GM19438 (cell line): Measurements from ENCODE around the gene RASA3.
"Not testable (repeated sequence)": the region's sequence is repeated elsewhere in the genome, so short reads cannot be mapped to it uniquely, and the experiment has no call there.

Experiments
- ATAC-seq: cut with Tn5 transposase; IDR thresholded peaks from one replicate; pipeline ENCODE4 v1.9.1; 2021; ENCODE audit warnings: low read depth; ENCODE audit not compliant: unreplicated experiment

The RASA3 gene

DNA sequence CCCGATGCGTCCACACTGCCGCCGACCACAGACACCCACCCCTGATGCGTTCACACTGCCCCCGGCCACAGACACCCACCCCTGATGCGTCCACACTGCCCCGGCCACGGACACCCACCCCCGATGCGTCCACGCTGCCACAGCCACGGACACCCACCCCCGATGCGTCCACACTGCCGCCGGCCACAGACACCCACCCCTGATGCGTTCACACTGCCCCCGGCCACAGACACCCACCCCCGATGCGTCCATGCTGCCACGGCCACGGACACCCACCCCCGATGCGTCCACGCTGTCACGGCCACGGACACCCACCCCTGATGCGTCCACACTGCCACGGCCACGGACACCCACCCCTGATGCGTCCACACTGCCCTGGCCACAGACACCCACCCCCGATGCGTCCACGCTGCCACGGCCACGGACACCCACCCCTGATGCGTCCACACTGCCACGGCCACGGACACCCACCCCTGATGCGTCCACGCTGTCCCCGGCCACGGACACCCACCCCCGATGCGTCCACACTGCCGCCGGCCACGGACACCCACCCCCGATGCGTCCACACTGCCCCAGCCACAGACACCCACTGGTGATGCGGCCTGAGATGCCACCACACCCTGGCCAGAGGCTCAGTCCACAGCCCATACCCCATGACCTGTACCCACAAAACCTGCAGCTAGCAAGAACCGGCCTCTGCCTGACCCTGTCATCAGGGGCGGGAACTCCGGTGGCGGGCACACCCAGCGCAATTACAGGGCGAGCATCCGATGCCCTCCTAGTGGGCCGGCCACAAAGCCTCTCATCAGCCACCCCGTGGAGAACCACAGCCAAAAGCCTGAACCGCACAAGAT lies 28.4 kb downstream of the RASA3 start:
- no peak for ATAC-seq

DNA sequence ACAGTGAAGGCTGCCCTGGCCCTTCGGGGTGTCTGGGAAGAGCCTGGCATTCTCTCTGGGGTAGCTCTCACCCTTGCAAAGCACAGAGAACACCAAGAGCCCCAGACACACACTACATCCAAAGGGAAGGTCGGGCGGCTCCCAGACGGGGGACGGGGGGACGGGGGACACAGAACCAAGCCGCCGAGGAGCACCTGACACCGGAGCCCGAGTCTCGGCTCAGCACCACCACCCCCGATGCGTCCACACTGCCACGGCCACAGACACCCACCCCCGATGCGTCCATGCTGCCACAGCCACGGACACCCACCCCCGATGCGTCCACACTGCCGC lies 29.2 kb downstream of the RASA3 start:
- ATAC-seq = not testable (repeated sequence)

DNA sequence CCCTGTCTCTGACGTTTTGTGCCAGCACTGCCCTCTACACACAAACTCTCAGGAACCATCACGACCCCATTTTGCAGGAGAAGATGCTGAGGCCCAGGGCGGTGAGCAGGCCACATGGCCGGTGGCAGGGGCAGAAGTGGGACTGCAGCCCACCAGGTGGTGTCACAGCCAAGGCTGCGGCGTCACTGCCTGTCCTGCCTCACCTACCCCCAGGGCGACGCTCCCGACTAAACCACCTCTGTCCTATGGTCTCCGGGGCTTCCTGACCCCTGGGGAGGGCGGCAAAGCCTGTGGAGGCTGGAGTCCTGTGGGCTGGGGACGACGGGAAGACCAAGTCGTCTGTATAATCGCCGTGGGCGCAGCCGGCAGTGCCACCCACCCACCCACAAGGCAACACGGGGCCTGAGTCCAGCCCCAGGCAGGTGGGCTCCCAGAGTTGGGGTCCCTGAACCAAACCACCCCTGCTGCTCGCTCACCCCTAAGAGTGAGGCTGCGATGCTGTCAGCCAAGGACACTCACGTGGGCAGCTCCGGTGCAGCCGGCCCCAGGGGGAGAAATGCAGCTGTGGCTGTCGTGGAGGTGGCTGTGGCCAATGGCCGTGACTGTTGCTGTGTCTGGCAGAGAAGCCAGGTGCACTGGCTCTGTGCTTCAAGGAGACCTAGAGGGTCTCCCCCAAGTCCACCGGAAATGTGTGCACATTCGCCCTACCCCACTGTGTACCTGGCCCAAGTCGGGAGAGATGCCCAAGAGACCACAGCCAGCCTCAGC lies 29.7 kb downstream of the RASA3 start:
- no peak for ATAC-seq

DNA sequence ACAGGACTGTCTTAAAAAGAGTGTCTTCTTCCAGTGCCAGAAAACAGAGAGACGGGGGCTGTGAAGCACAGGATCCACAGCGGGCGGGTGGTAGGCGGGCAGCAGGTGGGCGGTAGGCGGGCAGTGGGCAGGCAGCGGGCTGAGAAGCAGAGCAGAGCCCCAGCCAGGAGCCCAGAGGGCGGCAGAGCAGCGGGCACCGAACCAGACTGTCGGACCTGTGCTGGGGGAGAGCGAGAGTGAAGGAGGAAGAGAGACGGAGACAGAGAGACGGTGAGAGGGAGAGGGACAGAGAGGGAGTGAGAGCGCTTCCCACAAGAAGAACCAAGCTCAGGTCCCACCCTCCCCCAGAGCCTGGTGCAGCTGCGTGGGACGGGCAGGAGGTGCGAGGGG lies 30.3 kb downstream of the RASA3 start:
- ATAC-seq = no peak

DNA sequence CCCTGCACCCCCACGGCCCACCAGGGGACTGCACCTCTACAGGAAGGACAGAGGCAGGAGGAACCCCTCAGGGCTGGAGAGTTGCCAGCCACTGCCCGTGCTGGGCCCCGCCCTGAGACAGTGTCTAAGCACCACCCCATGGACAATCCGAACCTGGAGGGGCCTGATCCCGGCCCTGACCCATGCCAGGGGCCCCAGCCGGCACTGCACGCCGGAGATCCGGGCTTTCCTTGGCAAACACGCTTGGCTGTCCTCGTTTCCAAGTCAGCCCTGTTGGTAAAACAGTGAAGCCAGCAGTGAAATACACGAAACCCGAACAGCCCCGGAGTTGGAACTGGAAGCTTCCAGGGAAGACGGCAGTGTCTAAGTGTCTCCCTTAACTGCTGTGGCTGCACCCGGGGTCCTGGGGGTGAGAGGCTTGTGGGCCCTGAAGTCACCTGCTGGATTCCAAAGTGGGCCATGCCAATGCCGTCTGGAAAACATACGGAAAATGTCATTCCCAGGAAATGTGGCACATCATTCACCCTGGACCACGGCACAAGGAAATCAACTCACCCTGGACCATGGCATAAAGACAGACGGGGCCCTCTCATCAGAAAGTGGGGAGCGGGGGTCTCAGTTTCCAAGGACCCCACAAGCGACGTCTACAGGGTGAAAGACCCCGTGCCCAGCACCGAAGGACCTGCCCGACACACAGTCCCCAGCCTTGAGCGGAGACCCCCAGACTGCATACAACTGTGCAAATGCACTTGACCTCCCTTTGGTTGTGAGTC lies 30.9 kb downstream of the RASA3 start:
- no peak for ATAC-seq

DNA sequence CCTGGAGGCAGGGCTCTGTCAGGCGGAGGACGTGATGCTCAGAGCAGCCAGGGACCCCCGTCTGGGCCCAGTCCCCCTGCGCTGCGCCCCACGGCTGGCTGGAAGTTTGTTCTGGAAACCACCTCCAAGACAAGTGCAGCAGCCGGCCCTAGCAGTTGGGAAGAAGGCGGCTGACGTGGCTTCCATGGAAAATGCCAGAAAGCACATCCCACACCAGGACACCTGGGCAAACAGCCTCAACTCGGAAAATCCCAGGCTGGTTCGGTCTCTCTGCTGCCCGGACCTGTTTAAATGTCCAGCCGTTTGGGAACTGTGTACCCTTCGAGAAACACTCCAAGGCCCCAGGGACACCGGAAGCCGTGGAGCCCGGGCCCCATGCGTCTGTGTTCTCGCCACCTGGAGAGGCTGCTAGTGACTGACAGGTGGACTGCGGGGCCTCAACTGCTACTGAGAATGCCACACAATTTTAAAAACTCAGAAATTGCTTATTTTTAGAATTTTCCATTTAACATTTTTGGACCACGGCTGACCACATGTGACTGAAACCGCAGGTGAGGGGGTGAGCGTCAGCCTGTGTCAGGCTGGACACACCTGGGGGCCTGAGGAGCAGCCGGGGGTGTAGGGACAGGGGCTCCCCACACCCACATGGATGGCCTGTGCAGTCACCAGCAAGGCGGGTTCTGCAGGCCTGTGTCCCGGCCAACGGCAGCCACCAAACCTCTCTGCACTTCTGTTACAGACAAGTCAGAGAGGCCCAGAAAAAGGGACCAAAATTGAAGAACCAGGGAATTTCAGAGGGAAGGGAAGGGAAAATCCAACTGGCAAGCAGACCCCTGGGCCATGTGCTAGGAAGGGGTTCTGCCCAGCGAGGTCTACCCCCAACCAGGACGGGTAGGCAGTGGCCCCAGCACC lies 31.7 kb downstream of the RASA3 start:
- no peak for ATAC-seq

DNA sequence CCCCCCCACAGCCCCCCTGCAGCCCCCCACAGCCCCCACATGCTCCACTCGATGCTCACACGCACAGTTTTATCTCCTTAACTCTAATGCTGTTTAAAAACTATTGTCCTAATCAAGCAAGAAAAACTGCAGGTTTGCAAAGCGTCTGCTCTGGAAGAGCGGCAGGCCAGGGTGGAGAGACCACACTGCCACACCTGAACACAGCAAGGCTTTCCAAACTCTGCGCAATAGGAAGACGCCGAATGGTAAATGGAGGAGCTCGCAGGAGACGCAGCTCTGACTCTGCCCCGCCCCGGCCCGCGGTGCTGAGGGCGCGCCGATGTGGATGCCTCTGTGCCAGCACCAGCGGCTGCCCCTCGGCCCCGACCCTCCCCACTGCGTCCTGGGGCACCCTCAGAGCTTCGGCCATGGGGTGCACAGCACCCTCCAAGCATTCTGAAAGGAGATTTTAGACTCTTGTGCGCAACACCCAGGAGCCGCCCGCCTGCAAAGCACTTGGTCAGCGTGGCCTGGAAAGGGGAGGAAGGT lies 32.4 kb downstream of the RASA3 start:
- ATAC-seq = no peak

DNA sequence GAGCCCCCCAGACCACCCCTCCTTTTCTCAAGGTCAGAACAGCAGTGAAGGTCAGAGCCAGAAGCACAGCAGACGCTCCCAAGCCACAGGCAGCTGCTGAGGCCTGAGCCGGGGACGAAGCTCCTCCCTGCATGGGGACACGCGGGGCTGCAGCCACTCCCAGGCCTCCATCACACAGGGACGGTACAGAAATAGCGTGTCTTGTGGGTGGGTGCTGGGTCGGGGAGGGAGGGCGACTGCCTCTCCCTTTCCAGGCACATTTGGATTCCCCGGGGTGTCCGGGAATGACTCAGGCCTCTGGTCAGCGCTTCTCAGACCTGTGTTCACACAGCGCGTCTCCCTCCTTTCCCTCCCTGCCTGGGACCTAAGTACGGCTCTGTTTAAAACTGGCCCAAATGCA lies 33.2 kb downstream of the RASA3 start:
- no peak for ATAC-seq

DNA sequence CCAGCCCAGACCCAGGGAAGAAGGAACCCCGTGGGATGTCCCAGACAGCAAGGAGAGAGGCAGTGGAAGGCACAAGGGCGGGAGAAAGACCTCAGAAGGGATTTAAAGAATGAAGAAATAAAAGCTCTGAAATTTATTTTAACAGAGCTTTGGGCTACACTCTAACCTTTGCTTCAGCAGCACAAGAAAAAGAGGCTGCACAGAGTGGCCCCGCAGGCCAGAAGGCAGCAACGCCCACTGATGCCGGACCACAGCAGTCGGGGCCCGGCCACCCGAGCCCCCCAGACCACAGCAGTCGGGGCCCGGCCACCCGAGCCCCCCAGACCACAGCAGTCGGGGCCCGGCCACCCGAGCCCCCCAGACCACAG lies 33.8 kb downstream of the RASA3 start:
- ATAC-seq = not testable (repeated sequence)

DNA sequence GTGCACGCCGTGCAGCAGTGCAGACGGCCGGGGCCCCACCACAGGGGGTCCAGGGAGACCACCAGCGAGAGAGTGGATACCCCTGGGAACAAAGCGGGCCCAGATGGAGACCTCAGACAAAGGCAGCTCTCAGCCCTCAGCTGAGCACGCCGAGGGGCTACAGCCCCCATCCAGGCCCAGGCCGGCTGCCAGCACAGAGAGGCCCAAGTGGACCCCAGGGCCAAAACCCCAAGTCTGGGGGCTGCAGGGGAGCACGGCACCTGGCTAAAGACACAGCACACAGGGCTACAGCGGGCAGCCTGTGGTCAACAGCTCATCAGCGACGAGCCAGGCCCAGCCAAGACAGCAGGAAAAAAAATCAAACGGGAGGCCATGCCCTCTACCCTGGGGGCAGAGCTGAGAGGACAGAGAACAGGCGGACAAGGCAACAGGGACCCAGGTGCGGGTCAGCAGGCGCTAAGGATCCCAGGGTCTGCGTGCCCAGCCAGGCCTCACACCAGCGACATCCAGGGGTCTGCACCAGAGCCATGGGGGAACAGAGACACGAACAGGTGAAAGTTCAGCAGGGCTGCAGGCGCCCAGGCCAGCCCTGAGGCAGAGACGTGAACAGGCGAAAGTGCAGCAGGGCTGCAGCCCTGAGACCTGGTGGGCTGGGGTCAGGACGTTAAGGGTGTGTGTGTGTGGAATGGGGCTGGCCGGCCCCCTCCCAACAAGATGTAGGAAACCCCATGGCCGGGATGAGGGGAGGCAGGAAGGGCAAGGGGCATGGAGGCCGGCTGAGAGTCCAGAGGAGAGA lies 34.3 kb downstream of the RASA3 start:
- no peak for ATAC-seq

DNA sequence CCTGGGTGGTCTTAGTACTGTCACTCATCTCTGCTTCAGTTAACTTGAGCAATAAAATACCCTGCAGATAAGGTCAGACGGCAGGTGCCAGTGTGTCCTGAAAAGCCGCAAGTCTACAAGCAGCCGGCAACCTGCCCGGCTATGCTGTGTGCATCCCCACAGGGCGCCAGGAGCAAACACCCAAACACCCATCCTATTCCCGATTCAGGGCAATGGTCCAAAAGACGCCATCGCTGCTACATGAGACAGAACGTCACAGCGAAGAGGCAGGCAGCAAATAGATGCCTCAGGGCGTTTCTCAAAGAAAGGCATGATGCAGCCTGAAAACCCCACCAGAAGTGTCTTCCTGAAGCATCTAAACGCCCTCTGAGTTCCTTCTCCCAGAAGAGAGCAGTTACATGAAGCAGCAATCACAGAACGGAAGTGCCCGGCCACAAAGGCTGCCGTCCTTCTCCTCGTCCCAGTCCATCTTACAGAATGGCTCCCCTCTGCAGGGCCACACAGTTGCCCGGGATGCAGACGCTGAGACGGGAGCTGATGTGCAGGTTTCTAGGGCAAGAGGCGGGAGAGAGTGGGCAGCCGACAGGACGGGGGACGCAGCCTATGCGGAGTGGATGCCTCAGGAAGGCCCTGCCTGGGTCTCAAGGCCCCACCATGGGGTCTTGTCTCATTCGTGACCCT lies 35.1 kb downstream of the RASA3 start:
- no peak for ATAC-seq

DNA sequence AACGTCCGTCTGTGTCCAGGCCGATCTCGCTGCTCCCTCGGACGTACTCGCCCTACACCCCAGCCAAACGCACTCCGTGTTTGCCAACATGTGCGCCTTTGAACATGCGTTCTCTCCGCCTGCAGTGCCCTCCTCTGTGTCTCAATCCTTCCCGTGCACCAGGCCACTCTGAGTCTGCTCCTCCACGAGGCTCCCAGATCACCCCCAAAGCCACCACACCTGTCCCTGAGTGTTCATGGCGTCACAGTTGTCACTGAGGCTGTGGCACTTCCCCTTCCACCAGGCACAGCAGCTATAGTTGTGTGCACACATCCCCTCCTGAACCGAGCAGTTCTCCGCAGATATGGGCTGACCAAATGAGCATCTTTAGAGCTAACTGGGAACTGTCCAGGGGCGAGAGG lies 35.6 kb downstream of the RASA3 start:
- ATAC-seq = no peak

DNA sequence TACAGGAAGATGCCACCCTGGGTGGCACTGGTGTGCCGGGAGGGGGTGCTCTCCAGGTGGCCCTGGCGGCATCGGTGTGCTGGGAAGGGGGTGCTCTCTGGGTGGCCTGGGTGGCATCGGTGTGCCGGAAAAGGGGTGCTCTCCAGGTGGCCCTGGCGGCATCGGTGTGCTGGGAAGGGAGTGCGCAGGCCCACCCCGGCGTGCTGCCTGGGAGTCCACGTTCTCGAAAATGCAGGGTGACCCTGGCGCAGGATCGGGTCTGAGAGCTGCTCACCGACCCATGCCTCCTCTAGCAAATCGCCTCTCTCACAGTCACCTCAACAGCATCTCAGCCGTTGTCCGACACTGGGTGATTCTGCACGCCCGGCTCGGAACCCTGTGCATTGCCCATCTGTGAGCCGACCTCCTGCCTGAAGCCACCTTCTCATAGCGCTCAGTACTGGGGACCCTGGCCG lies 36.4 kb downstream of the RASA3 start:
- ATAC-seq = no peak

DNA sequence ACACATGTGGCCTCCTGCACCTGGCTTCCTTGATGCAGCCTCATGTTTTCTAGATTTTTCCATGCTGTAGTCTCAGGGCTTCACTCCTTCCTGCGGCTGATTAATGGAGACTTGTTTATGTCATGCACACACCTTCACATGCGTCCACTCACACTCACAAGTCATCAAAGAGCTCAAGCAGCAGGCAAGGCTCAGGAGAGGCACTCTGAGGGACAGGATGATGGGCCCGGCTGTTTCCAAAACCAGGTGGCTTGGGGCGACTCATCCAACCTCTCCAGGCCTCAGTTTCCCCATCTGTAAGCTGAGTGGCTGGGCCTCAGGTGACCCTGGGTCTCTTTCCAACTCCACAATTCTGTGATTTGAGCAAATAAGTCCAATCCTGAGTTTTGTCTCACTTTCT lies 36.9 kb downstream of the RASA3 start:
- ATAC-seq = no peak

DNA sequence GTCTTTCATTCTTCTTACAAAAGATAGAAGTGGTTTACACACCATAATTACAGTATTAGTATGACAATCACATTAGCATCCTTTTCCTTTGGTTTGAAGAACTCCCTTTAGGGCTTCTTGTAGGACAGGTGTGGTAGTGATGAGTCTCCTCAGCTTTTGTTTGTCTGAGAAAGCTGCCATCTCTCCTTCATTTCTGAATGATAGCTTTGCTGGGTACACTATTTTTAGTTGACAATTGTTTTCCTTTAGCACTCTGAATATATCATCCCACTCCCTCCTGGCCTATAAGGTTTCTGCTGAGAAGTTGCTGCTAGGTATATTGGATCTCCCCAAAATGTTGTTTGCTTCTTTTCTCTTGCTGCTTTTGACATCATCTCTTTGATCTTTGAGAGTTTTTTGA lies 39.3 kb downstream of the RASA3 start:
- no peak for ATAC-seq

DNA sequence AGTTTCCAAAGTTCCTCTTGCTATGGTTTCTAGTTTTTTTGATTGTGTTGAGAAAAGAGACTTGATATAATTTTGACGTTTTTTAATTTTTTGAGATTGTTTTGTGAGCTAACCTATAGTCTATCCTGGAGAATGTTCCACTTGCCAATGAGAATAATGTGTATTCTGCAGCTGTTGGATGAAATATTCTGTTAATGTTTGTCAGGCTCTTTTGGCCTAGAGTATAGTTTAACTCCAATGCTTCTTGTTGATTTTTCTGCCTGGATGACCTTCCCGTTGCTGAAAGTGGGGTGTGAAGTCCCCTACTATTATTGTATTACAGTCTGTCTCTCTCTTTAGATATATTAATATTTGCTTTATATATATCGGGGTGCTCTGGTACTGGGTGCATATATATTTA lies 40.0 kb downstream of the RASA3 start:
- ATAC-seq = no peak

DNA sequence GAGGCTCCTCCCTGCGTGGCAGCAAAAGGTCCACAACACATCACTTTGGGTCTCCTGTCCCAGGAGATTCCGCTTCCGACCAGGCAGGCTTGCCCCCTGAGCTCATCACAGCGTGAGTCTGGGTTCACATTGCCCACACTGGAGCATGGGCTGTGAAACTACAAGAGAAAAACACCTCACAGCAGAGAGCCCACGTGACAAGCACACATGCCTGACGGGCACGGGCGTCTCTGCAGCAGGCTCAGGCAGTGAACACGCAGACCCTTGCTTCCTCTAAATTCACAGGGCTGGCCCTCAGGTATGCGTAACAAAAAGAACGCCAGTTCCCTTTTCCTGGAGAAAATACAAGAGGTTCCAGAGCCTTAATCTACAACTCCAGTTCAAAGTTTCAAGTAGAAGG lies 41.9 kb downstream of the RASA3 start:
- no peak for ATAC-seq

DNA sequence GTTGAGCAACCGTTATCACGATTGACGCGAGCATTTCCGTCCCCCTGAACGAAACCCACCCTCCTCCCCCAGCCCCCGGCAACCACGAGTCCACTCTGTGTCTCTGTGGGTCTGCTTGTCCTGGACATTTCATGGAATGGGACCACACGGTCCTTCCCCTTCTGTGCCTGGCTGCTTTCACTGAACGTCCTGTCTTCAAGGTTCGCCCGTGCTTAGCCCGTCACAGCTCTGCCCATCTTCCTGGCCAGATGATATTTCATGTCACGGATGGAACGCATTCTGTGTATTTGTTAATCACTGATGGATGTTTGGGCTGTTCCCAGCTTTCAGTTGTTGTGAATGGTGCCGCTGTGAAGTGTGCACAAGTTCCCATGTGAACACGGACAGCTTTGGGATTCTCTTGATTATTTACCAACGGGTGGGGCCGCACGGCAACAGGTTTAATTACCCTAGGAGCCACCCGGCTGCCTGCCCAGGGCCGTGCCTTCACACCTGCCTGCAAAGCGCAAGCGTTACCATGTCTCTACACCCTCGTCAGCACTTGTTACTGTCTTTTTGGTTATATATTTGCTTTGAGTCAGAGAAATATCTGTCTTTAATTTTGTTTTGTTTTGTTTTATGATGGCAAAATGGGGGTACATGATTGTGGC lies 42.5 kb downstream of the RASA3 start:
- ATAC-seq = no peak
